ENCODE results near the gene L3MBTL3. TPM values are rescaled to one million over a fixed set of nuclear protein-coding genes. Genes with fewer than 3 reads are reported as not detected.
"Not testable (repeated sequence)": the region's sequence is repeated elsewhere in the genome, so short reads cannot be mapped to it uniquely, and the experiment has no call there.

L3MBTL3 gene
- total and polyA plus RNA-seq, 7 donors: 1.00 to 3.2 (median 2.0) TPM

GRCh38 chr6:130111031-130111430, 92.7 kb downstream of the L3MBTL3 start:
- Histone ChIP-seq H3K27me3 (ENCODE audit: insufficient read depth in 3 of 3, low read length in 2 of 3) (no peaks in the 10 kb centered on the region), H3K4me3 (no peak overlapping the region), H3K9me3 (no peaks in the 10 kb centered on the region), H3K36me3 (ENCODE audit: insufficient read depth in 1 of 2, low read depth in 1 of 2) (no peaks in the 10 kb centered on the region), H3K27ac (no peak overlapping the region), H3K4me1 (no peaks in the 10 kb centered on the region)
- DNase-seq: no peak
- 70 to 87% (median 79%) methylated on average over 1 of the region's 1 CpG for WGBS, 3 donors
- intact Hi-C loops (cut with DNase I): loop anchor here in 1 of 2 donors (5.0 kb wide), 1 partner anchor 1789 kb away; no protein-coding TSS in a partner anchor
- ATAC-seq: no peak
- TF ChIP-seq CTCF (IDR thresholded peaks at IDR 0.05): no peak

- TF ChIP-seq CTCF (IDR thresholded peaks at IDR 0.05): no peak
- Histone ChIP-seq H3K9me3 (no peaks in the 10 kb centered on the region), H3K36me3 (ENCODE audit: insufficient read depth in 1 of 2, low read depth in 1 of 2) (no peaks in the 10 kb centered on the region), H3K4me1 (no peaks in the 10 kb centered on the region), H3K27me3 (ENCODE audit: insufficient read depth in 3 of 3, low read length in 2 of 3) (no peaks in the 10 kb centered on the region), H3K4me3 (no peak overlapping the region), H3K27ac (no peak overlapping the region)
- DNase-seq (no peak), ATAC-seq (no peak)
- WGBS, 3 donors: 80 to 87% (median 86%) methylated on average over 2 of the region's 2 CpGs
- intact Hi-C loops (cut with DNase I): loop anchor here in 1 of 2 donors (5.0 kb wide), 1 partner anchor 1791 kb away; no protein-coding TSS in a partner anchor
Measured at GRCh38 chr6:130113201-130113710, 94.9 kb downstream of the L3MBTL3 start.

- Histone ChIP-seq H3K4me1 (no peaks in the 10 kb centered on the region), H3K36me3 (ENCODE audit: insufficient read depth in 1 of 2, low read depth in 1 of 2) (no peaks in the 10 kb centered on the region), H3K9me3 (no peaks in the 10 kb centered on the region), H3K27ac (no peak overlapping the region), H3K4me3 (no peak overlapping the region), H3K27me3 (ENCODE audit: insufficient read depth in 3 of 3, low read length in 2 of 3) (no peaks in the 10 kb centered on the region)
- DNase-seq: no peak
- no peak for TF ChIP-seq CTCF (IDR thresholded peaks at IDR 0.05)
- intact Hi-C loops (cut with DNase I): no loop called here
- ATAC-seq: no peak
- WGBS, 3 donors: 85 to 89% (median 86%) methylated on average over 6 of the region's 6 CpGs
Measured at GRCh38 chr6:130115036-130115435, 96.7 kb downstream of the L3MBTL3 start.

GRCh38 chr6:130116273-130116672, 97.9 kb downstream of the L3MBTL3 start:
- ATAC-seq: no peak
- WGBS, 3 donors: 82 to 88% (median 85%) methylated on average over 4 of the region's 4 CpGs
- no peak overlapping the region for H3K27ac ChIP-seq
- peaks cover 0 to 3% of the 10 kb centered on the region in 2 donors for H3K36me3 ChIP-seq (ENCODE audit: insufficient read depth in 1 of 2, low read depth in 1 of 2)
- H3K4me1 ChIP-seq: no peaks in the 10 kb centered on the region
- TF ChIP-seq CTCF (IDR thresholded peaks at IDR 0.05): no peak
- intact Hi-C loops (cut with DNase I): no loop called here
- no peak for DNase-seq
- no peaks in the 10 kb centered on the region for H3K27me3 ChIP-seq (ENCODE audit: insufficient read depth in 3 of 3, low read length in 2 of 3)
- H3K9me3 ChIP-seq: no peaks in the 10 kb centered on the region
- H3K4me3 ChIP-seq: no peak overlapping the region

- ATAC-seq; H3K36me3 ChIP-seq (ENCODE audit: insufficient read depth in 1 of 2, low read depth in 1 of 2); H3K9me3 ChIP-seq; intact Hi-C loops (cut with DNase I); H3K27ac ChIP-seq; H3K4me3 ChIP-seq; H3K4me1 ChIP-seq; H3K27me3 ChIP-seq (ENCODE audit: insufficient read depth in 3 of 3, low read length in 2 of 3); DNase-seq: not testable (repeated sequence)
- WGBS, 3 donors: 95 to 97% (median 96%) methylated on average over 2 of the region's 4 CpGs
Measured at GRCh38 chr6:130117187-130117701, 98.9 kb downstream of the L3MBTL3 start.

All from psoas muscle (tissue), 8 donors.